Sigmoid colon (tissue), 7 donors: ENCODE measurements around the gene PRKN. TPM values are rescaled to one million over a fixed set of nuclear protein-coding genes. Genes with fewer than 3 reads are reported as not detected.
A peak's percentile ranks its signal among the peaks of the same experiment; 100 is the strongest.

Source experiments
- DNase-seq: peaks from one replicate; pipeline ENCODE4 v3.0.0-alpha.2; 2019
- H3K27ac ChIP-seq, 4 donors: fragments of 200-600 bp; sonication (generic); one replicate each; pipeline ENCODE4 v1.5.1; 2016 to 2019; ENCODE audit warnings: mild to moderate bottlenecking in 1 of 4
- H3K27me3 ChIP-seq, 3 donors: fragments of 200-600 bp; sonication (generic); one replicate each; pipeline ENCODE4 v1.5.1; 2019; ENCODE audit warnings: mild to moderate bottlenecking in 1 of 3
- H3K36me3 ChIP-seq, 4 donors: fragments of 200-600 bp; sonication (generic); one replicate each; pipeline ENCODE4 v1.5.1; 2016 to 2019
- H3K4me1 ChIP-seq, 4 donors: fragments of 200-600 bp; sonication (generic); one replicate each; pipeline ENCODE4 v1.5.1; 2017 to 2019
- H3K4me3 ChIP-seq, 4 donors: fragments of 200-600 bp; sonication (generic); one replicate each; pipeline ENCODE4 v1.5.1; 2017 to 2019; ENCODE audit warnings: mild to moderate bottlenecking in 2 of 4, moderate library complexity in 1 of 4
- H3K9me3 ChIP-seq, 4 donors: fragments of 200-600 bp in 3 of 4; sonication (generic) in 3 of 4; one replicate each; pipeline versions ENCODE4 v1.5.1 to v1.6.1; 2013 to 2019
- CTCF ChIP-seq, 4 experiments: fragments of 450-650 bp in 3 of 4; fragments of 200-600 bp in 1 of 4; IDR thresholded peaks; one replicate each; pipeline ENCODE4 v1.5.1; 2016 to 2019; ENCODE audit warnings: antibody characterized with exemption in 4 of 4, mild to moderate bottlenecking in 3 of 4, moderate library complexity in 2 of 4
- EP300 ChIP-seq, 4 donors: sonication (generic); formaldehyde crosslinking; IDR thresholded peaks; one replicate each; pipeline ENCODE4 v1.6.1; 2017; ENCODE audit warnings: antibody characterized with exemption in 4 of 4
- POLR2A ChIP-seq, 2 donors: fragments of 450-650 bp; IDR thresholded peaks; one replicate each; pipeline ENCODE4 v1.6.1; 2016; ENCODE audit warnings: antibody characterized with exemption in 2 of 2, mild to moderate bottlenecking in 2 of 2, moderate library complexity in 2 of 2
- POLR2AphosphoS5 ChIP-seq, 4 donors: sonication (generic); formaldehyde crosslinking; IDR thresholded peaks; one replicate each; pipeline ENCODE4 v1.6.1; 2017; ENCODE audit warnings: antibody characterized with exemption in 4 of 4
- WGBS, 2 donors: extraction: QIAGEN DNeasy Blood & Tissue Kit; methylation state at CpG; one replicate each; pipeline ENCODE4 v1.1.7; 2013; 5-methylcytosine and 5-hydroxymethylcytosine counted together
- intact Hi-C: fragments of 100-400 bp; cut with DNase I; formaldehyde crosslinking; loops from one replicate; pipeline ENCODE4 v1.15.1; 2023
- polyA plus RNA-seq, 3 donors: library from polyadenylated mRNA; stranded (reverse); fragments of 200-250 nt; gene quantifications; one replicate each; pipeline ENCODE4 v1.2.3, GENCODE V29; 2013
- total RNA-seq, 4 donors: library from RNA; depleted of rRNA; stranded (reverse); fragments of >200 nt; gene quantifications; one replicate each; pipeline ENCODE4 v1.1.0, GENCODE V29; 2016
- donor health status: healthy with polysubstance abuse.
- donor health status: Bipolar disorder and iron deficiency.
- donor health status: healthy.

The PRKN gene
- total and polyA plus RNA-seq, 7 donors, result 0.38 to 173 (median 9.7) TPM

- Histone ChIP-seq H3K36me3 (no peaks in the 10 kb centered on the region), H3K4me3 (no peak overlapping the region), H3K4me1 (peaks cover 0 to under 1% (median 0%) of the 10 kb centered on the region in 4 donors), H3K27me3 (no peaks in the 10 kb centered on the region), H3K9me3 (no peaks in the 10 kb centered on the region), H3K27ac (no peak overlapping the region)
- WGBS, 2 donors, result 89% methylated on average over 2 of the region's 2 CpGs
- intact Hi-C loops, result no loop called here
- TF ChIP-seq EP300 (IDR thresholded peaks at IDR 0.05) (no peak), POLR2AphosphoS5 (IDR thresholded peaks at IDR 0.05) (no peak), CTCF (IDR thresholded peaks at IDR 0.05) (no peak), POLR2A (IDR thresholded peaks at IDR 0.05) (no peak)
- no peak for DNase-seq
Measured at GRCh38 chr6:162710936-162711335, 16.6 kb downstream of the PRKN start.

- no peaks in the 10 kb centered on the region for H3K27me3 ChIP-seq
- no peak overlapping the region for H3K4me3 ChIP-seq
- no peaks in the 10 kb centered on the region for H3K36me3 ChIP-seq
- no peak overlapping the region for H3K27ac ChIP-seq
- TF ChIP-seq CTCF (IDR thresholded peaks at IDR 0.05) (no peak), POLR2A (IDR thresholded peaks at IDR 0.05) (no peak), EP300 (IDR thresholded peaks at IDR 0.05) (no peak), POLR2AphosphoS5 (IDR thresholded peaks at IDR 0.05) (no peak)
- H3K9me3 ChIP-seq, result no peaks in the 10 kb centered on the region
- 94 to 96% methylated on average over 1 of the region's 1 CpG for WGBS, 2 donors
- no peak for DNase-seq
- intact Hi-C loops, result no loop called here
- peaks cover 0 to 6% (median 2%) of the 10 kb centered on the region in 4 donors for H3K4me1 ChIP-seq
Measured at GRCh38 chr6:162710419-162710818, 17.1 kb downstream of the PRKN start.

- Histone ChIP-seq H3K9me3 (no peaks in the 10 kb centered on the region), H3K27ac (no peak overlapping the region), H3K4me1 (peaks cover 0 to 7% (median 2%) of the 10 kb centered on the region in 4 donors), H3K4me3 (no peak overlapping the region), H3K27me3 (no peaks in the 10 kb centered on the region), H3K36me3 (no peaks in the 10 kb centered on the region)
- DNase-seq, result no peak
- intact Hi-C loops, result no loop called here
- no peak for TF ChIP-seq EP300 (IDR thresholded peaks at IDR 0.05)
- TF ChIP-seq POLR2A (IDR thresholded peaks at IDR 0.05), result no peak
- TF ChIP-seq POLR2AphosphoS5 (IDR thresholded peaks at IDR 0.05), result no peak
- no peak for TF ChIP-seq CTCF (IDR thresholded peaks at IDR 0.05)
- WGBS, 2 donors, result 38 to 84% methylated on average over 4 of the region's 4 CpGs
Measured at GRCh38 chr6:162709431-162709830, 18.1 kb downstream of the PRKN start.

- intact Hi-C loops, result no loop called here
- peaks cover 0 to 7% (median 2%) of the 10 kb centered on the region in 4 donors for H3K4me1 ChIP-seq
- no peaks in the 10 kb centered on the region for H3K36me3 ChIP-seq
- DNase-seq, result no peak
- no peaks in the 10 kb centered on the region for H3K9me3 ChIP-seq
- no peaks in the 10 kb centered on the region for H3K27me3 ChIP-seq
- WGBS, 2 donors, result 92 to 94% methylated on average over 6 of the region's 6 CpGs
- no peak overlapping the region for H3K4me3 ChIP-seq
- TF ChIP-seq POLR2A (IDR thresholded peaks at IDR 0.05) (no peak), CTCF (IDR thresholded peaks at IDR 0.05) (no peak), EP300 (IDR thresholded peaks at IDR 0.05) (no peak), POLR2AphosphoS5 (IDR thresholded peaks at IDR 0.05) (no peak)
- no peak overlapping the region for H3K27ac ChIP-seq
Measured at GRCh38 chr6:162708971-162709370, 18.6 kb downstream of the PRKN start.

- DNase-seq, result peak; percentile 89
- Histone ChIP-seq H3K27me3 (no peaks in the 10 kb centered on the region), H3K36me3 (no peaks in the 10 kb centered on the region), H3K27ac (peak overlapping the region; percentile 24 to 61 (median 41)), H3K4me1 (peaks cover 0 to 7% (median 2%) of the 10 kb centered on the region in 4 donors), H3K9me3 (no peaks in the 10 kb centered on the region), H3K4me3 (peak overlapping the region in 1 of 4 donors; percentile 4)
- intact Hi-C loops, result no loop called here
- TF ChIP-seq CTCF (IDR thresholded peaks at IDR 0.05) (no peak), POLR2AphosphoS5 (IDR thresholded peaks at IDR 0.05) (peak in 1 of 4 donors; percentile 17)
- WGBS, 2 donors, result 28 to 72% methylated on average over 6 of the region's 6 CpGs
Measured at GRCh38 chr6:162706232-162706631, 21.3 kb downstream of the PRKN start.
